Vagina (tissue), 2 donors: Measurements from ENCODE around the gene GAL3ST2.
"Not testable (repeated sequence)": the region's sequence is repeated elsewhere in the genome, so short reads cannot be mapped to it uniquely, and the experiment has no call there.

Experiments used
- POLR2AphosphoS5 ChIP-seq, 2 donors: sonication (generic); formaldehyde crosslinking; IDR thresholded peaks; one replicate each; pipeline ENCODE4 v1.9.0; 2017; ENCODE audit warnings: antibody characterized with exemption in 2 of 2, mild to moderate bottlenecking in 2 of 2, low read depth in 1 of 2; ENCODE audit not compliant: insufficient read depth in 1 of 2
- TF ChIP-seq, protein P1 (sequence below), 3 experiments: fragments of 450-650 bp in 2 of 3; fragments of 200-600 bp in 1 of 3; sonication (generic) in 1 of 3; IDR thresholded peaks; one replicate each; pipeline ENCODE4 v1.5.1; 2017 to 2019; ENCODE audit warnings: antibody characterized with exemption in 3 of 3, mild to moderate bottlenecking in 2 of 3, moderate library complexity in 2 of 3

DNA sequence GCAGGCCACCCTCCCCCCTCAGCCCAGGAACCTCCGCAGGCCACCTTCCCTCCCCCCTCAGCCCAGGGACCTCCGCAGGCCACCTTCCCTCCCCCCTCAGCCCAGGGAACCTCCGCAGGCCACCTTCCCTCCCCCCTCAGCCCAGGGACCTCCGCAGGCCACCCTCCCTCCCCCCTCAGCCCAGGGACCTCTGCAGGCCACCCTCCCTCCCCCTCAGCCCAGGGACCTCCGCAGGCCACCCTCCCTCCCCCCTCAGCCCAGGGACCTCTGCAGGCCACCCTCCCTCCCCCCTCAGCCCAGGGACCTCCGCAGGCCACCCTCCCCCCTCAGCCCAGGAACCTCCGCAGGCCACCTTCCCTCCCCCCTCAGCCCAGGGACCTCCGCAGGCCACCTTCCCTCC is 29.6 kb downstream of the GAL3ST2 start:
- TF ChIP-seq, protein P1, sequence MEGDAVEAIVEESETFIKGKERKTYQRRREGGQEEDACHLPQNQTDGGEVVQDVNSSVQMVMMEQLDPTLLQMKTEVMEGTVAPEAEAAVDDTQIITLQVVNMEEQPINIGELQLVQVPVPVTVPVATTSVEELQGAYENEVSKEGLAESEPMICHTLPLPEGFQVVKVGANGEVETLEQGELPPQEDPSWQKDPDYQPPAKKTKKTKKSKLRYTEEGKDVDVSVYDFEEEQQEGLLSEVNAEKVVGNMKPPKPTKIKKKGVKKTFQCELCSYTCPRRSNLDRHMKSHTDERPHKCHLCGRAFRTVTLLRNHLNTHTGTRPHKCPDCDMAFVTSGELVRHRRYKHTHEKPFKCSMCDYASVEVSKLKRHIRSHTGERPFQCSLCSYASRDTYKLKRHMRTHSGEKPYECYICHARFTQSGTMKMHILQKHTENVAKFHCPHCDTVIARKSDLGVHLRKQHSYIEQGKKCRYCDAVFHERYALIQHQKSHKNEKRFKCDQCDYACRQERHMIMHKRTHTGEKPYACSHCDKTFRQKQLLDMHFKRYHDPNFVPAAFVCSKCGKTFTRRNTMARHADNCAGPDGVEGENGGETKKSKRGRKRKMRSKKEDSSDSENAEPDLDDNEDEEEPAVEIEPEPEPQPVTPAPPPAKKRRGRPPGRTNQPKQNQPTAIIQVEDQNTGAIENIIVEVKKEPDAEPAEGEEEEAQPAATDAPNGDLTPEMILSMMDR (IDR thresholded peaks at IDR 0.05) = not testable (repeated sequence)
- TF ChIP-seq POLR2AphosphoS5 (IDR thresholded peaks at IDR 0.05; ENCODE audit: insufficient read depth in 1 of 2, low read depth in 1 of 2) = not testable (repeated sequence)
